Esophagus squamous epithelium (tissue), 4 donors: Measurements from ENCODE around the gene UBA7.

Experiments
- POLR2A ChIP-seq, 4 donors: fragments of 450-650 bp; IDR thresholded peaks; one replicate each; pipeline ENCODE4 v1.6.1; 2017; ENCODE audit warnings: antibody characterized with exemption in 4 of 4, mild to moderate bottlenecking in 4 of 4, moderate library complexity in 3 of 4
- TF ChIP-seq, protein P1 (sequence below), 6 experiments: fragments of 450-650 bp in 4 of 6; fragments of 200-600 bp in 2 of 6; sonication (generic) in 2 of 6; IDR thresholded peaks; one replicate each; pipeline ENCODE4 v1.5.1; 2016 to 2019; ENCODE audit warnings: antibody characterized with exemption in 6 of 6, mild to moderate bottlenecking in 4 of 6, moderate library complexity in 4 of 6

DNA sequence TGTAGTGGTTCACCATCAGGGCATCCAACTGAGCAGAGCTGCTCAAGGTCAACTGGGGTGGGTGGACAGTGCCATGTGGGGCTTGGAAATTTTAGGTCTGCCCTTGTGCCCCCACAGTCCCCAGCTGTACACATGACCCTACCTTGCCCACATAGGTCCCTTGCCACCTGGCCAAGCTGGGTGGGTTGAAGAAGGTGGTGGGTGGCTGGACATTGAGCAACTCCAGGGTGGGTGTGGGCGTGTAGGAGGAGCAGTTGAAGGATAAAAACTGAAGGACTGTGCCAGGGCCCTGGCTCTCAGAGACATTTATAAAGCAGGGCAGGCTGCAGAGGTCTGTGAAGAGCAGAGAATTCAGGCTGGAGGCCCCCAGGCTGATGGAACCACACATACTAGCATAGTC, 14.6 kb downstream of the UBA7 start:
- TF ChIP-seq, protein P1, sequence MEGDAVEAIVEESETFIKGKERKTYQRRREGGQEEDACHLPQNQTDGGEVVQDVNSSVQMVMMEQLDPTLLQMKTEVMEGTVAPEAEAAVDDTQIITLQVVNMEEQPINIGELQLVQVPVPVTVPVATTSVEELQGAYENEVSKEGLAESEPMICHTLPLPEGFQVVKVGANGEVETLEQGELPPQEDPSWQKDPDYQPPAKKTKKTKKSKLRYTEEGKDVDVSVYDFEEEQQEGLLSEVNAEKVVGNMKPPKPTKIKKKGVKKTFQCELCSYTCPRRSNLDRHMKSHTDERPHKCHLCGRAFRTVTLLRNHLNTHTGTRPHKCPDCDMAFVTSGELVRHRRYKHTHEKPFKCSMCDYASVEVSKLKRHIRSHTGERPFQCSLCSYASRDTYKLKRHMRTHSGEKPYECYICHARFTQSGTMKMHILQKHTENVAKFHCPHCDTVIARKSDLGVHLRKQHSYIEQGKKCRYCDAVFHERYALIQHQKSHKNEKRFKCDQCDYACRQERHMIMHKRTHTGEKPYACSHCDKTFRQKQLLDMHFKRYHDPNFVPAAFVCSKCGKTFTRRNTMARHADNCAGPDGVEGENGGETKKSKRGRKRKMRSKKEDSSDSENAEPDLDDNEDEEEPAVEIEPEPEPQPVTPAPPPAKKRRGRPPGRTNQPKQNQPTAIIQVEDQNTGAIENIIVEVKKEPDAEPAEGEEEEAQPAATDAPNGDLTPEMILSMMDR (IDR thresholded peaks at IDR 0.05) = no peak
- TF ChIP-seq POLR2A (IDR thresholded peaks at IDR 0.05) = no peak
